Measurements from ENCODE around the gene RAB6B. TPM values are rescaled to one million over a fixed set of nuclear protein-coding genes. Genes with fewer than 3 reads are reported as not detected.

The RAB6B gene
- total RNA-seq, 2 experiments from 2014 or later: 1.7 to 2.0 TPM

- ATAC-seq: no peak
- no peaks in the 10 kb centered on the region for H3K4me1 Mint-ChIP-seq (ENCODE audit: low read depth)
- ChIA-PET POLR2A (no interaction called here), CTCF (interaction anchor here (1.2 kb wide), 2 partner anchors 11 to 50 kb away, joined by 3 read pairs; no protein-coding TSS in a partner anchor)
- H3K4me3 Mint-ChIP-seq: no peak overlapping the region
- intact Hi-C loops (cut with micrococcal nuclease): no loop called here
- DNase-seq: no peak
- H3K27me3 Mint-ChIP-seq: peaks cover 18% of the 10 kb centered on the region
- no peaks in the 10 kb centered on the region for H3K36me3 Mint-ChIP-seq (ENCODE audit: low read depth)
- no peak overlapping the region for H3K27ac Mint-ChIP-seq
- H3K9me3 Mint-ChIP-seq: peaks cover 4% of the 10 kb centered on the region
- TF ChIP-seq CTCF (IDR thresholded peaks at IDR 0.05): no peak
These were observed 20.3 kb upstream of the RAB6B start for GRCh38 chr3:133915685-133916658.

GRCh38 chr3:133914839-133915600 lies 19.3 kb upstream of the RAB6B start:
- H3K27me3 Mint-ChIP-seq: peaks cover 17% of the 10 kb centered on the region
- H3K36me3 Mint-ChIP-seq (ENCODE audit: low read depth): no peaks in the 10 kb centered on the region
- DNase-seq (no peak), ATAC-seq (no peak)
- H3K4me1 Mint-ChIP-seq (ENCODE audit: low read depth): no peaks in the 10 kb centered on the region
- H3K27ac Mint-ChIP-seq: no peak overlapping the region
- intact Hi-C loops (cut with micrococcal nuclease): no loop called here
- H3K9me3 Mint-ChIP-seq: peaks cover 4% of the 10 kb centered on the region
- ChIA-PET CTCF (no interaction called here), POLR2A (no interaction called here)
- TF ChIP-seq CTCF (IDR thresholded peaks at IDR 0.05): no peak
- H3K4me3 Mint-ChIP-seq: no peak overlapping the region

GRCh38 chr3:133910422-133910821 lies 14.7 kb upstream of the RAB6B start:
- intact Hi-C loops (cut with micrococcal nuclease): no loop called here
- H3K4me1 Mint-ChIP-seq (ENCODE audit: low read depth): no peaks in the 10 kb centered on the region
- ChIA-PET POLR2A (no interaction called here), CTCF (no interaction called here)
- H3K27me3 Mint-ChIP-seq: peaks cover 7% of the 10 kb centered on the region
- DNase-seq (no peak), ATAC-seq (no peak)
- H3K4me3 Mint-ChIP-seq: no peak overlapping the region
- no peaks in the 10 kb centered on the region for H3K36me3 Mint-ChIP-seq (ENCODE audit: low read depth)
- no peak overlapping the region for H3K27ac Mint-ChIP-seq
- H3K9me3 Mint-ChIP-seq: no peaks in the 10 kb centered on the region
- no peak for TF ChIP-seq CTCF (IDR thresholded peaks at IDR 0.05)

GRCh38 chr3:133905376-133905775 lies 9.7 kb upstream of the RAB6B start:
- TF ChIP-seq CTCF (IDR thresholded peaks at IDR 0.05): no peak
- ATAC-seq (no peak), DNase-seq (no peak)
- peaks cover 7% of the 10 kb centered on the region for H3K9me3 Mint-ChIP-seq
- no peak overlapping the region for H3K27ac Mint-ChIP-seq
- no peaks in the 10 kb centered on the region for H3K4me1 Mint-ChIP-seq (ENCODE audit: low read depth)
- POLR2A ChIA-PET: interaction anchor here (0.7 kb wide), 1 partner anchor 9 kb away, joined by 3 read pairs; no protein-coding TSS in a partner anchor
- H3K4me3 Mint-ChIP-seq: no peak overlapping the region
- H3K36me3 Mint-ChIP-seq (ENCODE audit: low read depth): no peaks in the 10 kb centered on the region
- peaks cover 4% of the 10 kb centered on the region for H3K27me3 Mint-ChIP-seq
- intact Hi-C loops (cut with micrococcal nuclease): no loop called here
- CTCF ChIA-PET: interaction anchor here (1.2 to 1.3 kb wide), 2 partner anchors 11 to 89 kb away, joined by 3 read pairs; no protein-coding TSS in a partner anchor

Measured in activated CD8-positive, alpha-beta T cell treated with anti-CD3 and anti-CD28 coated beads for 36 hours (primary cell).